HEK293 (cell line): ENCODE data around the gene ZIC3.

Source experiments
- CTCF ChIP-seq: fragments of 450-650 bp; formaldehyde crosslinking; IDR thresholded peaks from 2 replicates; pipeline ENCODE4 v1.5.1; 2016; ENCODE audit warnings: missing biosample characterization, missing genetic modification characterization
- PATZ1 ChIP-seq: fragments of 450-650 bp; formaldehyde crosslinking; IDR thresholded peaks from 2 replicates; pipeline ENCODE4 v1.5.1; 2016; ENCODE audit warnings: missing biosample characterization, missing genetic modification characterization
- REST ChIP-seq: fragments of 450-650 bp; formaldehyde crosslinking; IDR thresholded peaks from 2 replicates; pipeline ENCODE4 v1.5.1; 2016; ENCODE audit warnings: missing biosample characterization, missing genetic modification characterization
- SETDB1 ChIP-seq: IDR thresholded peaks from one replicate; pipeline ENCODE4 v1.6.1; 2017; ENCODE audit warnings: mild to moderate bottlenecking, low read length, moderate library complexity, mixed read lengths; ENCODE audit not compliant: insufficient read length
- TCF7L2 ChIP-seq: IDR thresholded peaks from 2 replicates; pipeline ENCODE4 v1.6.1; 2011; ENCODE audit warnings: low read depth, mild to moderate bottlenecking, inconsistent platforms, low read length, moderate library complexity, borderline replicate concordance
- ZNF184 ChIP-seq: fragments of 450-650 bp; IDR thresholded peaks from 2 replicates; pipeline ENCODE4 v1.5.1; 2018; ENCODE audit warnings: missing biosample characterization, mild to moderate bottlenecking, missing genetic modification characterization
- ZNF274 ChIP-seq, 2 experiments: fragments of 200-500 bp in 1 of 2; fragments of 450-650 bp in 1 of 2; sonication (Bioruptor generic) in 1 of 2; formaldehyde crosslinking in 1 of 2; IDR thresholded peaks; 2 replicates each; pipeline versions ENCODE4 v1.5.1 to v1.6.1; 2014 to 2016; ENCODE audit warnings: borderline replicate concordance in 1 of 2, inconsistent platforms in 1 of 2, low read length in 1 of 2, missing biosample characterization in 1 of 2, missing genetic modification characterization in 1 of 2
- ZNF280D ChIP-seq: fragments of 450-650 bp; formaldehyde crosslinking; IDR thresholded peaks from 2 replicates; pipeline ENCODE4 v1.5.1; 2016; ENCODE audit warnings: missing biosample characterization, missing genetic modification characterization
- ZNF426 ChIP-seq: fragments of 450-650 bp; formaldehyde crosslinking; IDR thresholded peaks from 2 replicates; pipeline ENCODE4 v1.5.1; 2017; ENCODE audit warnings: missing biosample characterization, missing genetic modification characterization, mild to moderate bottlenecking, inconsistent platforms, moderate library complexity
- ZNF560 ChIP-seq: fragments of 450-650 bp; formaldehyde crosslinking; IDR thresholded peaks from 2 replicates; pipeline ENCODE4 v1.5.1; 2017; ENCODE audit warnings: missing biosample characterization, missing genetic modification characterization, borderline replicate concordance

- no peak for TF ChIP-seq CTCF (tag by site-specific recombination)
- no peak for TF ChIP-seq ZNF274 (IDR thresholded peaks at IDR 0.05; ENCODE audit: low read length)
- TF ChIP-seq ZNF274 (tag by site-specific recombination; IDR thresholded peaks at IDR 0.05; ENCODE audit: borderline replicate concordance): no peak
- TF ChIP-seq REST (tag by site-specific recombination): no peak
- no peak for TF ChIP-seq TCF7L2
- no peak for TF ChIP-seq ZNF280D (tag by site-specific recombination)
- TF ChIP-seq ZNF184 (tag by site-specific recombination): no peak
- no peak for TF ChIP-seq ZNF426 (tag by site-specific recombination)
- TF ChIP-seq SETDB1: no peak
- no peak for TF ChIP-seq ZNF560 (tag by site-specific recombination)
- no peak for TF ChIP-seq PATZ1 (tag by site-specific recombination)
These were observed 21.2 kb downstream of the ZIC3 start for GRCh38 chrX:137587151-137587550.
